ENCODE results near the gene SUCLG2.

The SUCLG2 gene

GRCh38 chr3:67437090-67437489 is 217.3 kb downstream of the SUCLG2 start:
- DNase-seq = no peak

DNA sequence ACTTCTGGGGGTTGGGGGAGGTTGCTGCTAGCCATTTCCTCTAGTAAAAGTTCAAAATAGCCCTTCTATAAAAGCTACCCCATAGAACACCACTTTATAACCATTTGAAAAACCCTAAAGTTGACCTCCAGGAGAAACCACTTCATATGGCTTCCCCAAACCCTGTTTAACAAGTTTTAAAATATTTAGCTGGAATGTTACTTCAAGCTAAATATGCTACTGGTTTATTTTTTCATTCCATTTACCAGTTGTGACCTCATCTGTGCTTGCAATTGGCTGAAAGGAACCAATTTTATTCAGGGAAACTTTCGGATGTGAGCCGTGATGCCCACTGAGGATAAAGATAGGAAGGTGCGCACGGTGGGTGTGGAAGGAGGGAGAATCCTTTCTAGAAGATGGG is 221.3 kb downstream of the SUCLG2 start:
- DNase-seq = no peak

DNA sequence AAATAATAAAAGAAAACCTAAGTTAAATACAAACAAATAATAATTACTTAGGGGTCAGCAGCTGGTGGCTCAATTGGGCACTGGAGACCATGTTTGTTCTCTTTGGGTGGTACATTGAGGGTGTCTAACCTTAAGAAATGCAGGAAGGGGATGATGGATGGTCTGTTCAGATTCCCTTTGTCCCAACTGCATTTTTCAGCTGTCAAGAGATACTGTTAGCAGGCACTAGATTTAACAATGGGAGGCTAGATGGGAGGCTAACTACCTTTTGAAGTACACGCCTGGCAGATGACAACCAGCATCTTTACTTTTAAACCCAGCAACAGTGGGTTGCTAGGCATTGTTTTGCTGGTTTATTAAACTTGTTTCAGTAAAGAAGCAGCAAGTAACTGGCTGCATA is 222.5 kb downstream of the SUCLG2 start:
- no peak for DNase-seq

DNA sequence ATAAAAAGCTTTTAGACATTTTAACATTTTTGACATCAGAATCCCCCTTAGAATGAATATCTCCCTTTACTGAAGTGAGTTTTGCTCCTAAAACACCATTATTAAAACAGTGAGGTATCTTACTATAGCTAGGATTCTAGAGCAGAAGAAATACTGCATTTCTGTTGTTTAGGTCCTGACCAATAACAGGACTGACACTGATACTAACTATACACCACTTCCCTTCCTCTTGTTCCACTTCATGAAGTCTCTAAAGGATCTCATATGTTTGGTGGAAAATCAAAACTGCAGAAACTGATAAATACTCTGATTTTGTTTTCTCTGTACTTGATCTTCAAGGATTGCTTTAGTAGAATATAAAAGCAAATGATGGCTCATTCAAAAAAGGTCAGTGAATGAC is 230.7 kb downstream of the SUCLG2 start:
- no peak for DNase-seq

DNA sequence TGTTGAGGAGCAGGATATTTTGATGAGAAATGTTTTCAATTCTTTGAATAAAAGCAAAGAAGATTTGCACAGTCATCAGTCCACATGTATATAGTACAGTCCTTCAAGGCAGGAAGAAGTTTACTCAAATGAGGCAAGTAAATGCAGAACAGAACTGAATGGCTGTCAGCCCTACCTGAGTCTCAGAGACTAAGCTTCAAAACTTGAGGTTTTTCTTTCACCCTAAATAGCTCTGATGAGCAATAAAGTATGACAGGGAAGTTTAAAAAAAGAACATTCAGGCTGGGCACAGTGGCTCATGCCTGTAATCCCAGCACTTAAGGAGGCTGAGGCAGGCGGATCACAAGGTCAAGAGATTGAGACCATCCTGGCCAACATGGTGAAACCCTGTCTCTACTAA is 232.5 kb downstream of the SUCLG2 start:
- DNase-seq = no peak

DNA sequence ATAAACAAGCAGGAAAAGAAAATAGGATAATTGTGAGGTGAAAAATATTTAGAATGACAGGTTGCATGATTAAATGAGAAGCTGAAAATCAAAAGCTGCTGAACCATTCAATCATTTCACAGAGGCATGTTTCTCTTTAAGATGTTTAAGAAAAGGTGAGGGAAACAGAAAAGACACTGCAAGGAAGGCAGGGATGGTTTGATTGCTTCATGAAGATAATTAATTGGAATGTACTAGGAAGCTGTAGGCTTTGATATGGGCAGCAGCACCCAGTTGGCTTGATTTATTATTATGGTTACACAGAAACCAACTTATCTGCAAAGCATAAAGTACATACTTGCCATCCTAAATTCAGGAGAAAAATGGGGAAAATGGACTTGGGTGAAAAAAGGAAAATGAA is 234.6 kb downstream of the SUCLG2 start:
- no peak for DNase-seq

- no peak for DNase-seq
Observed at GRCh38 chr3:67419218-67419529, 235.2 kb downstream of the SUCLG2 start.

DNA sequence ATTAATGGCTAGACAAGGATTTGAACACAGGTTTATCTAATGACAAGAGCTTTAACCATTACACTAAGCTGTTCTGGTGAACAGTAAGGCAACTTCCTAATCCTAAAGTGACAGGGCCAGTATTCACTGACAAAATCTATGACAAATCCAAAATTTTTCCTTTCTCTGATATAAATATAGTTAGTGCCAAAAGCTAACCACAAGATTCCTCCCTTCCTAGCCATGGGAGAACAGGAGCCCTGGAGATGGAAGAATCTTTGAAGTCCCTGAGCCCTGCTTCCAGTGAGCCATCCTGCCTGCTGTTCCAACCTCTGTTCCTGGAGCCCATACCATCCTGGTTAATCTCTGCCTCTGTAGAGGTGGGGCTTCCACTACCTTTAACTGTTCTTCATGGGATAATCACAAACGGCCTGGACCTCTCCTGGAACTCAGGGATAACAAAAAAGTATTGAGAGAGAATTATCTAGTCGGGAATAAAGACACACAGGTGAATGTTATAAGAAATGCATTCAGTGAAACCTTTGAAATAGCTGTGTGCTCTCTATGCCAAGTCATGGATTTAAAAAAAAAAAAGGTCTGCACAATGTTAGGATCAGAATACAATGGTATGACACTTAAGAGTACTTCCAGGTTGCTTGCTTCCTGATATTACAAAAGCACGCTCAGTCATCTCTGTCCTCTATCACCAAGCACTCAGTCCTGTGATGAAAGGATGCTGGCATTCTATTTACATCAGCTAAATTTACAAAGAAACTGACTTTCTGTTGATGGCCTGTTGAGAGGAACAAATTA is 235.8 kb downstream of the SUCLG2 start:
- DNase-seq = no peak

- no peak for DNase-seq
Observed at GRCh38 chr3:67416703-67417102, 237.7 kb downstream of the SUCLG2 start.

DNA sequence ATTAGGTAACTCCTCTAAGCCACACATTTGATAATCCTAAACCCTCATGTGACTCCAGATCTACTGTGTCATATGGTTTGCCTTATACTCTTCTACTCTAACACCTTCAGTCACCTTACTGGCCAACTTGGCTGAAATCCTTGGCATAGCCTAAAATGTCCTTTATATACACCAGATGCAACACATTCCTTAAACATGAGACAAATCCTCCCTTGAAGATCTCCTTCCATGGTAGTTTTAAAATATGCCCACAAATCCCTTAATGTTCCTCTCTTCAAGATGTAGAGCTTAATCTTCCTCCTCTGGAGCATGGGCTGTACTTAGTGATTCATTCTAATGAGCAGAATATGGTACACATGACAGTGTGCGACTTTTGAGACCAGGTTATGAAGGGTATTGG is 238.9 kb downstream of the SUCLG2 start:
- DNase-seq = no peak

GRCh38 chr3:67414740-67415139 is 239.7 kb downstream of the SUCLG2 start:
- no peak for DNase-seq

- no peak for DNase-seq
Observed at GRCh38 chr3:67405193-67405592, 249.2 kb downstream of the SUCLG2 start.

GRCh38 chr3:67402873-67403272 is 251.5 kb downstream of the SUCLG2 start:
- no peak for DNase-seq

GRCh38 chr3:67401921-67402320 is 252.5 kb downstream of the SUCLG2 start:
- no peak for DNase-seq

GRCh38 chr3:67400476-67400875 is 253.9 kb downstream of the SUCLG2 start:
- no peak for DNase-seq

DNA sequence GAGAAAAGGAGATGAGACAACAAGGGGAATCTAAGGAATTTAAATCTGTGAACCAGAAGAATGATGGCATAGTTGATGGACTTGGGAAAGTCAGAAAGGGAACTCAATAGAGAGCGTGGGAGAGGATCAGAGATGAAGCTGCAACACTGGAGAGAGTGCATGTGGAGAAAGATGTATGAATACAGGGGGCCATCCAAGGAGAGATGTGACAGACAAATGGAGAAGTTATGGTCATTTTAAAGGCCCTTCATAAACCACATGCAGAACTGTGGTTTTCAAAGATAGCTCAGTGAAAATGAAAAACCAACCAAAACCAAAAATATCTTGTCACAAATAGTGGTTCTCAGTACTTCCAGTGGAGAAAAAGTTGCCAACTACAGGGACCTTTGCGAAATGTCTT is 265.2 kb downstream of the SUCLG2 start:
- no peak for DNase-seq

- DNase-seq = no peak
Observed at GRCh38 chr3:67388738-67389137, 265.7 kb downstream of the SUCLG2 start.

- DNase-seq = no peak
Observed at GRCh38 chr3:67386451-67386850, 268.0 kb downstream of the SUCLG2 start.

DNA sequence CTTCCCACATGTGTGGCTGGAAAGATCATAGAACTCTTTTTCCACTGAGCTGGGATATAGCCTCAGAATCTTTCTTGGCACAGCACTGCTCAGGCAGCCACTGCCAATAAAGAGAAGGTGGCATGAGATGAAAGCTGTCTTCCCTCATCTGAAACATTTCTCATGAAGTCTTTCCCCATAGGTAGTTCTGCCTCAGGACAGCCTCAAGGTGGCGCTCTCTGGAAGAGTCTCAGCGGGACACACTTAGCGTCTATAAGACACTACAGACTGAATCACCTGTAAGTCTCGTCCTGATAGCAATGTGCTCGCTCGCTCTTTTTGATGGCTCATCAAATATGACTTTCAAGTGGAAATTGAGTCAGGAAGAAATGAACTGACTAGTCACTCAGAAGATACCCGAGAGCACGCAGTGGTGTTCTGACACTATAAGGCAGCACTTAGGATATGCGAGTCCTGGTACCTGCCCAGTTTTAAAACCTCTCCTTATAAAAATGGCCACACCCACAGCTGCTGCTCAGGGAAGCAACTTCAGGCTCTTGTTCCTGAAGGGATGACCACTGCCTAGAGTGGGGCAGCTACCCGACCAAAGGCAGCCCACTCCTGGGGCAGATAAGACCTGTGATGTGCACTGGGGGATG is 269.5 kb downstream of the SUCLG2 start:
- peak; percentile 1 for DNase-seq

DNA sequence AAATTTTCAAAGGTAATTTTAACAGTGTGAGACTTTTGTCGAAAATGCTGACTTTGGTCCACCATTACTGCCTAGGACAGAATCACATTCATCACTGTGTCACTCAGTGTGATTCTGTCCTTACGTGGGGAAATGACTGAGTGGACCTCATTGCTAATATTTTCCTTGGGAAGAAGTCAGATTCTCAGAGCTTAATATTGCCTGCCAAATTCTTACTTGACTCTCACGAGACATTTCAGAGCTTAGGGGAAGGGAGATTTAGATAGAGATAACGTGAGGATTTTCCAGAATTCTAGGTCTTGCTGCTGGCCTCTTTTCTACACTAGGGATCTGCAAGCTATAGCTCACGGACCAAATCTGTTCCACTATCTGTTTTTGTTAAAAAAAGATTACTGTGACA is 270.4 kb downstream of the SUCLG2 start:
- DNase-seq = no peak

- DNase-seq = no peak
Observed at GRCh38 chr3:67383379-67383778, 271.0 kb downstream of the SUCLG2 start.

DNA sequence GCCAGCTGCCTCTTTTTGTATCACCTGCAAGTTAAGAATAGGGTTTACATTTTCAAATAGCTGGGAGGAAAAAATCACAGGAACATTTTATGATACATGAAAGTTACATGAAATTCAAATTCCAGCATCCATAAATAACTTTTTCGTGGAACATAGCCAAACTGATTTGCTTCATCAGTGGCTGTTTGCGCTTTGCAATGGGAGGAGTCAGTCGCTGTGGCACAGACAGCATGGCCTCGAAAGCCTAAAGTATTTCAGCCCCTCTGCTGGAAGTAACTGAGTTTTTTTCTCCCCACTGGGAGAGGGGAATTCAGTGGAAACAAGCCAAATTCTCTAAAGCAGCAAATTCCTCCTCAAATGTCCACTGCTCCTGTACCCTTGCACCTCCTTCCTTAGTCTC is 271.9 kb downstream of the SUCLG2 start:
- DNase-seq = no peak

DNA sequence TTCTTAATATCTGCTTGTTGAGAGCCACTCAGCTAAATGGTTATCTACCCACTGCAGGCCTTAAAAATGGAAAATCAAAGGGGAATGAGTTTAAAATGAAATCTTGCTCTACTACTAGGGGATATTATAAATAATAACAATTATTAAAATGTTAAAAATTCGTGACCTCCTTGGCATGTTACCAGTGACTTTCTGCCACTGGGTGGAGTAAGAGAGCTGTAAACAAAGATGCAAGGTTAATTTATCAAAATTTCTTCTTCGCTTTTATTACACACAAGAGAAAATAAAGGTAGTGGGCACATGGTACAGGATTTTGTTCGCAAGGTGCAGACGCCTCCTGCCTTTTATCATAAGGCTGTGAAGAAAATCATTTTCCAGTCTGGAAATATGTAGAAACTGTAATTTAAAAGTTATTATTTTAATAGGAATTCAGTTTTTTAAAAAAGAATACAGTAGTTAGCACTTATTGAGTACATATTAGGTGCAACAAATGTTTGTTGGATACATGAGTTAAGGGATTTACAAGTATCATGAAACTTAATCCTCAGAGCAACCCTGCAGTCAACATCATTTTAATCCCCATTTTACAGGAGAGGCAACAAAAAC is 272.6 kb downstream of the SUCLG2 start:
- peak; percentile 2 for DNase-seq

DNA sequence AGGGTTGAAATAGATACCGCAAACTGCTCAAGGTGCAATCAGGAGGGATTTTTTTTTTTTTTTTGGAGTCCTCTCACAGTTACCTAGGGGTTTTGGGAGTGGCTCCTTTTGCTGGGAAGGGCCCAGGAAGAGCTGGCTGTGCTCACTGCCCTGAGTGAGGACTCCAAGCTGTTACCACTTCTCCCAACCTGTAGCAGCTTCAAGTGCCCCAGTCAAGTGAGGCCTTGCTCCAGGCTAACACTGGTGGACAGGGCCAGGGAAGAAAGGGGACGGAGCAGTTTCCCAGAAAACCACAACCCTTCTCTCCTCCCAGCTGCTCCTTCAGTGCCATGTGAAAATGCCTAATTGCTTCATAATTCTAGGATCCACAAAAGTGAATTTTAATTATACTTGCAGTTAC is 274.3 kb downstream of the SUCLG2 start:
- DNase-seq = no peak

- no peak for DNase-seq
Observed at GRCh38 chr3:67377299-67377698, 277.1 kb downstream of the SUCLG2 start.

All from NCI-H1694 treated with DMSO at 0.1 percent for 48 hours (cell line).